ENCODE measurements around the gene FAXDC2.

FAXDC2 gene, protein sequence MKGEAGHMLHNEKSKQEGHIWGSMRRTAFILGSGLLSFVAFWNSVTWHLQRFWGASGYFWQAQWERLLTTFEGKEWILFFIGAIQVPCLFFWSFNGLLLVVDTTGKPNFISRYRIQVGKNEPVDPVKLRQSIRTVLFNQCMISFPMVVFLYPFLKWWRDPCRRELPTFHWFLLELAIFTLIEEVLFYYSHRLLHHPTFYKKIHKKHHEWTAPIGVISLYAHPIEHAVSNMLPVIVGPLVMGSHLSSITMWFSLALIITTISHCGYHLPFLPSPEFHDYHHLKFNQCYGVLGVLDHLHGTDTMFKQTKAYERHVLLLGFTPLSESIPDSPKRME

DNA sequence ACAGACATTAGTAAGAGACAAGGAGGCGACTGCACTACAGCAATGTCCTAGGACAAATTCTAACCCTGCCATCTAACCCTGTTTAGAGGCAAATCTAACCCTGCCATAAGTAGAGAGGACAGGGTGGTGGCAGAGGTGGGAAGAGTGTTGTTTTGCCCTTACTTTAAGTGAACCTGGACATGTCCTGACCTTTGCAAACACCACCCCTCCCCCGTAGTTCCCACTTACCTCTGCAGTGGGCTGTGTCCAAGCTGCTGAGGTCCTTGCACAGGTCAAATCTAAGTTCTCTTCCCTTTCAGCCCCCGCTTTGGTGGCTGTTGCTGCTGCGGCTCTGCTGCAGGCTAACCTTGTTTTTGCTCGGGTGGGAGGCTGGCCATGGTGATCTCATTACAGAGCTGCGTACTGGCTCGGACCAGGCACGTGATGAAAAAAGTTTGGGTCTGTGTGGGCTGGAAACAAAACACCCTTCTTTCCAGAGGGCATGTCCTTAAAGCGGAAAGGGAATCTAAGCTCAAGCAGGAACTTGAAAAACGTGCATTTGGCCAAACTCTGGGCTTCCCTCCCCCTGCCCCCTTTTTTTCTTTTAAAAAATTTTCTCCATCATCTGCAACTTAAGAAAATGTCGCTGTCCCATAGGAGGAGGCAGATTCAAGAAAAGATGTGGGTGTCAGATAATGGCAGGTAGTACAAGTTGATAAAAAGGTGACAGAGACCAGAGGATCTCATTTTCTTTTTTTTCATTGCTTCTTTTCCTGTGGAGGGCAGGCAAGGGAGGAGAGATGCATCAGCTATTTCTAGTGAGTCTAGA, at the start of gene FAXDC2:
FAXDC2 (minus strand) TSS at position 349 of the 808 bp plus-strand sequence. CDS start 12,425 bp downstream, outside the sequence.
- Histone ChIP-seq H3K4me1 (ENCODE audit: control insufficient read depth, insufficient read depth, low read length, unreplicated experiment) (peaks cover 14% of the 10 kb centered on the region), H2AFZ (ENCODE audit: low read length, unreplicated experiment) (peak within 1 kb of the TSS; percentile 82), H3K4me3 (ENCODE audit: low read depth, low read length) (peak within 1 kb of the TSS; percentile 74), H3K27ac (ENCODE audit: low read depth, low read length) (no peak within 1 kb of the TSS), H3K36me3 (ENCODE audit: insufficient read depth, low read length) (no peaks in the 10 kb centered on the region), H3K79me2 (ENCODE audit: control insufficient read depth, insufficient read depth, low read length, unreplicated experiment) (no peaks in the 10 kb centered on the region), H3K27me3 (ENCODE audit: insufficient read depth, low read length) (no peaks in the 10 kb centered on the region)

DNA sequence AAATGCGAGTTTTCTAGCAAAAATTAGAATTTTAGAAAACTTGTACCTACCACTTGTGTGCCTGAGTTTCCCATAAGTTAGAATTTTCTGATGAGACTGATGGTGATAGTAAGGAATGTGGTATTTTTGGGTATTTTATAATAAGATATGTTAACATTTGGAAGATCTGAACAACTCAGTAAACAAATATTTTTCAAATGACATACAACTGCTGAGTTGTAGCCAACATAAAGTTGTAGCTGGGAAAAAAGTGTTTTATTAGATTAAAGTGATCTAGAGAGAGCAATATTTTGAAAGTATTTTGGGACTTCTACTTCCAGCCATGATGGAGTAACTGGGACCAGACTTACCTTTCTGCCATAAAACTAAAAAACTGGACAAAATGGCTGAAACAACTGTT, 49.7 kb upstream of the FAXDC2 start:
- Histone ChIP-seq H3K27me3 (ENCODE audit: insufficient read depth, low read length) (no peaks in the 10 kb centered on the region), H3K27ac (ENCODE audit: low read depth, low read length) (no peak overlapping the region), H2AFZ (ENCODE audit: low read length, unreplicated experiment) (no peak overlapping the region), H3K36me3 (ENCODE audit: insufficient read depth, low read length) (peaks cover 22% of the 10 kb centered on the region), H3K4me3 (ENCODE audit: low read depth, low read length) (no peak overlapping the region), H3K4me1 (ENCODE audit: control insufficient read depth, insufficient read depth, low read length, unreplicated experiment) (no peaks in the 10 kb centered on the region), H3K79me2 (ENCODE audit: control insufficient read depth, insufficient read depth, low read length, unreplicated experiment) (no peaks in the 10 kb centered on the region)

DNA sequence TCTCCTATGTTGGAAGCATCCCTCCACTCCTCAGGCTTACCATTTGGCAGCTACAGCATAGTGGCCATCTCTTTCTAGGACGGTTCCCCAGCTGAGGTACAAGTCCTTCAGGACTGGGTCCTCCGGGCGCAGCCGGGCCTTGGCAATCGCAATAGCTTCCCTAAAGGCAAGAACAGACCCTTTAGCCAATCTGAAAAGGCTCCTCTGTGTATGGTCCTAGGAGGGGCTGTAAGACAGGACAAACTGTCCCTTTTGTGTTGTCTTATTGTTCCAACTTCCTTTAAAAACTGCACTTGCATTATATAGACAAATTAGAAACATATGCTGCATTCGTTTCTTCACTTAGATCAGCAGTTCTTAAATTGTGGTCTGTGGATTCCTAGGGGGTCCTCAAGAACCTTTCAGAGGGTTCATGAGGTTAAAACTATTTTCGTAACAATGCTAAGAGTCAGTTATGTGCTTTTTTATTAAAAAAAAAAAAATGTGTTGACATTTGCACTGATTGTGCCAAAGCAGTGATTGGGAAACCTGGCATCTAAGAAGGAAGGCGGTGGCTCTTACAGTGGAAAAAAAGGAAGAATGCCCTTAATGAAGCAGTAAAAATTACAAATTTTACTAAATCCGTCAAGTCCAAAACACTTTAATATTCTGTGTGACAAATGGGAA, 48.9 kb upstream of the FAXDC2 start:
- no peak overlapping the region for H3K4me3 ChIP-seq (ENCODE audit: low read depth, low read length)
- H3K4me1 ChIP-seq (ENCODE audit: control insufficient read depth, insufficient read depth, low read length, unreplicated experiment), result no peaks in the 10 kb centered on the region
- no peaks in the 10 kb centered on the region for H3K79me2 ChIP-seq (ENCODE audit: control insufficient read depth, insufficient read depth, low read length, unreplicated experiment)
- no peaks in the 10 kb centered on the region for H3K27me3 ChIP-seq (ENCODE audit: insufficient read depth, low read length)
- H3K27ac ChIP-seq (ENCODE audit: low read depth, low read length), result no peak overlapping the region
- H3K36me3 ChIP-seq (ENCODE audit: insufficient read depth, low read length), result peaks cover 22% of the 10 kb centered on the region
- no peak overlapping the region for H2AFZ ChIP-seq (ENCODE audit: low read length, unreplicated experiment)

DNA sequence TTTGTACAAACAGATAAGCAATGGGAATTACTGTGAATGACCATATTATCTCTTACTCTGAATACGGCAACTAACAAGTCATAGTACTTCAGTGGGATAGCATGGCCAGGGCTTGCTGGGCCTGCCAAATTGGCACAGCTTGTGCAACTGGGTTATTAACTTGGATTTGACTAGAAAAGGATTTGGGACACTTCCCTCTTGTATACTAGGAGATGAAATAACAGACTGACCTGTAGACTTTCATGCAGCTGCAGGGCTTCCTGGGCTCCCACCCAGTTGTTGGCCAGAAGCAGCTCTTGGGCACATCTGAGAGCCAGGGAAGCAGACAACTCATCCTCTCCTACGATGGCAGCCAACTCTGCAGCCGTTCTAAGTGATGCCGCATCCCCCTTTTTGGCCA, 47.8 kb upstream of the FAXDC2 start:
- Histone ChIP-seq H3K36me3 (ENCODE audit: insufficient read depth, low read length) (peaks cover 22% of the 10 kb centered on the region), H3K4me1 (ENCODE audit: control insufficient read depth, insufficient read depth, low read length, unreplicated experiment) (no peaks in the 10 kb centered on the region)

DNA sequence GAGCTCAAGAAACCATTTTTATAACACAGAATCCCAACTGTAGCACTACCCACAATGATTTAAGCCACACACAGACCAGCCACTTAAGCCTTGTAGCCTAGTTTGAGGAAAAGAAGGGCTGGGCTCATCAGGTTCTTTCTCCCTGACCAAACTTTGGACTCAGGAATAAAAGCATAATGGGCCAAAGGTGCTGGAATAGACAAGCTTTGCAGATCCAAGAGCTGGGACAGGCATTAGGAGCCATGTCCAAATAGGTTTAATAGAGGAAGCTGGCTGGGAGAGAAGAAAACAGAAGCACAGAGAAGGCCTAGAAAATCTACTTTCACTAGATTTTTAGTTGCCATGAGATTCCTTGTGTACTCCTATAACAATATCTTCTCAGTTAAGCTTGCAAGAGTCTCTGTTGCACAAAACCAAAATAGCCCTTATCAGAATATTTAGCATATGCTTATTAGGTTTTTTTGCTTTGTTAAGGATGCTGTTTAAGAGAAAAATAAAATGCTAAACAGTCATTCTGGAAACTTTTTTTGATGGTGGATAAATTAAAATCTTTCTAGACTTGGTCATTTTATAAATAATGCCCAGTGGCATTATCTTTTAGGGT, 46.3 kb upstream of the FAXDC2 start:
- Histone ChIP-seq H3K79me2 (ENCODE audit: control insufficient read depth, insufficient read depth, low read length, unreplicated experiment) (no peaks in the 10 kb centered on the region), H2AFZ (ENCODE audit: low read length, unreplicated experiment) (no peak overlapping the region), H3K36me3 (ENCODE audit: insufficient read depth, low read length) (peaks cover 19% of the 10 kb centered on the region), H3K27ac (ENCODE audit: low read depth, low read length) (no peak overlapping the region), H3K4me3 (ENCODE audit: low read depth, low read length) (no peak overlapping the region), H3K4me1 (ENCODE audit: control insufficient read depth, insufficient read depth, low read length, unreplicated experiment) (peaks cover 5% of the 10 kb centered on the region), H3K27me3 (ENCODE audit: insufficient read depth, low read length) (no peaks in the 10 kb centered on the region)

More for the DNA sequence above, 47.8 kb upstream of the FAXDC2 start:
- H3K4me3 ChIP-seq (ENCODE audit: low read depth, low read length), result no peak overlapping the region
- H3K79me2 ChIP-seq (ENCODE audit: control insufficient read depth, insufficient read depth, low read length, unreplicated experiment), result no peaks in the 10 kb centered on the region
- no peak overlapping the region for H3K27ac ChIP-seq (ENCODE audit: low read depth, low read length)
- H2AFZ ChIP-seq (ENCODE audit: low read length, unreplicated experiment), result no peak overlapping the region
- no peaks in the 10 kb centered on the region for H3K27me3 ChIP-seq (ENCODE audit: insufficient read depth, low read length)

DNA sequence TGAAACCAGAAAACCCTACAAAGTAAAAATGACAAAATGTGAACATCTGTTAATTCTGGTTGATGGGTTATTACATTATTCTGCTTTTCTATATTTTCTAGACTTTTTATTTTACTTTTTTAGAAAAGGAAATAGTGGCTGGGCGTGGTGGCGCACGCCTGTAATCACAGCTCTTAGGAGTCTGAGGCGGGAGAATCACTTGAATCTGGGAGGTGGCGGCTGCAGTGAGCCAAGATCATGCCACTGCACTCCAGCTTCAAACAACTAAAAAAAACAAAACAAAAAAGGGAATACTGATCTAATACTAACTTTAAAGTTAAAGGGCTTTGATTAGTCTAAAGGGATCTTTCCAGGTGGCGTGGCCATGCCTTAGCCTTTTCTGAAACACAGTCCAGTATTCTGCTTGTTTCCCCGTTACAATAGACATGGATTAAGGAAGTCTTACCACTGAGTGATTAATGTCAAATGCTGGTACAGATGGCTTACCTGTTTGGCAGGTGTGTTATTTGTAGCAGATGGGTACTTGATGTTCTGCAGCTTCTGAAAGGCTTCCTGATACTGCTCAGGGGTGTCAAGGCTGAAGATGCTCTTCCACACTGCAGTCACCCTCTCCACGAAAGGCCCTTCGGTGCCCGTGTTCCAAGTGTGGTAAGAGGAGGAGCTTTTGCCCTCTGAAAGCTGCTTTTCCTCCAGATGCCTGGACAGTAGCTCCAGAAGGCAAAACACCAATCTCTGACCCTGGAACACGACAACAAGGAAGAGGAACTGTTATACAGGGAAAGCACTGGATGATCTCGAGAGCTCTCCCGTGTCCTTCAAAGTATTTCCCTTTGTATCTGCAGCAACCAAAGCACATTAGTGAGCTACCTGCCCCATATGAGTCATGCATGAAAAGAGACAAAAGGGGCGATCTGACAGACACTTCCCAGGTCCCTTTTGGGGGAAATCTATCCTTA, 45.5 kb upstream of the FAXDC2 start:
- H3K27ac ChIP-seq (ENCODE audit: low read depth, low read length), result no peak overlapping the region
- peaks cover 24% of the 10 kb centered on the region for H3K36me3 ChIP-seq (ENCODE audit: insufficient read depth, low read length)
- no peak overlapping the region for H3K4me3 ChIP-seq (ENCODE audit: low read depth, low read length)
- no peak overlapping the region for H2AFZ ChIP-seq (ENCODE audit: low read length, unreplicated experiment)
- H3K4me1 ChIP-seq (ENCODE audit: control insufficient read depth, insufficient read depth, low read length, unreplicated experiment), result peaks cover 5% of the 10 kb centered on the region
- H3K79me2 ChIP-seq (ENCODE audit: control insufficient read depth, insufficient read depth, low read length, unreplicated experiment), result no peaks in the 10 kb centered on the region
- no peaks in the 10 kb centered on the region for H3K27me3 ChIP-seq (ENCODE audit: insufficient read depth, low read length)

DNA sequence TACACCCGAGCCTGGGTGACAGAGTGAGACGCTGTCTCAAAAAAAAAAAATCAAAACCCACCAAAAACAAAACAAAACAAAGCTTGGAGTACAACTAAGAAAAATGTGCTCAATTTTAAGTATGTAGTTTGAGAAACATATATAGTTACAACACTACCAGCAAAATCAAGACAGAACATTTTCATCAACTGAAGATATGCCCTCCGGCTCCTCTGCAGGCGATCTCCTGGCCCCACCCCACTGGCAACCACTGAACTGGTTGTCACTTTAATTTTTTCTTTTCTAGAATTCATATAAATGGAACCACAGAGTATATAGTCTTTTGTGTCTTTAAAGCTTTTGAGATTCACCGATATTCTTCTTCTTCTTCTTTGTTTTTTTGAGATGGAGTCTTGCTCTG, 43.0 kb upstream of the FAXDC2 start:
- Histone ChIP-seq H3K27ac (ENCODE audit: low read depth, low read length) (no peak overlapping the region), H3K79me2 (ENCODE audit: control insufficient read depth, insufficient read depth, low read length, unreplicated experiment) (no peaks in the 10 kb centered on the region), H3K4me3 (ENCODE audit: low read depth, low read length) (no peak overlapping the region), H3K4me1 (ENCODE audit: control insufficient read depth, insufficient read depth, low read length, unreplicated experiment) (peaks cover 5% of the 10 kb centered on the region), H3K27me3 (ENCODE audit: insufficient read depth, low read length) (no peaks in the 10 kb centered on the region), H2AFZ (ENCODE audit: low read length, unreplicated experiment) (no peak overlapping the region), H3K36me3 (ENCODE audit: insufficient read depth, low read length) (peaks cover 30% of the 10 kb centered on the region)

DNA sequence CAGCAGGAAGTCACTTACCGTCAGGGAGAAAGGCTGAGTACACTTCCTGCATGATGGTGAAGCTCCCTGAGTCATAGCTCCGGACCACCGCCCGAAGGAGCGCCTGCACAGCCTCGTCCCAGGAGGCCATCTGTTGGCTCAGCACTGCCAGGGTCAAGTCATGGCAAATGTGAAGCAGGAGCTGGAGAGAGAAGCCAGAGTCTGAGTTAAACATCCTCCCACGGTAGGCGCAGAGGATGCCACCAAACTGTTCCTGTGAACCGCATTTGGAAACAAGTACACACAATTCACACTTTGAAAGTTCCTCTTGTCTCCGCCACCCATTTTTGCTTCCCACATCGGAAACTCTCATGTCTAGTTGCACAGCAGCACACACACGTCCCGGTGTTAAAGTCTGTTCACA, 42.0 kb upstream of the FAXDC2 start:
- H3K79me2 ChIP-seq (ENCODE audit: control insufficient read depth, insufficient read depth, low read length, unreplicated experiment), result no peaks in the 10 kb centered on the region
- H3K36me3 ChIP-seq (ENCODE audit: insufficient read depth, low read length), result peaks cover 36% of the 10 kb centered on the region
- peaks cover 5% of the 10 kb centered on the region for H3K4me1 ChIP-seq (ENCODE audit: control insufficient read depth, insufficient read depth, low read length, unreplicated experiment)
- no peaks in the 10 kb centered on the region for H3K27me3 ChIP-seq (ENCODE audit: insufficient read depth, low read length)
- no peak overlapping the region for H3K27ac ChIP-seq (ENCODE audit: low read depth, low read length)
- H3K4me3 ChIP-seq (ENCODE audit: low read depth, low read length), result no peak overlapping the region
- no peak overlapping the region for H2AFZ ChIP-seq (ENCODE audit: low read length, unreplicated experiment)

DNA sequence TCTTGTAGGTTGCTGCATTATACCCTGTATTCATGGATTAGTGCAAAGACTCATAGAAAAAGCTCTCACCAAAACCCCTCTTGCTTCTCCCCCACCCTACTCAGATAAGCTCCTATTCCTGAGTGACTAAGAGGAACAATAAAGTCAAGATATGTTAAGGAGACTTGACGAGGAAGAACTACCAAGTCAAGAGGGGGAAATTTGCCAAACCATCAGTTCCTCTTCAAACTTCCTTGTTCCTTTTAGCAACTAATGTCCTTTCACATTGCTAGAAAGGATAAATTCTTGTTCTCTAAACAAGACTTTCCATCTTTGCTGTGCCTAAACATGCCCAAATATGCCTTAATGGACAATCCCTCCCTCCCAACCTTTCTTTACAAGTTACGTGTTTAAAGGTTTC, 35.0 kb upstream of the FAXDC2 start:
- Histone ChIP-seq H3K27ac (ENCODE audit: low read depth, low read length) (no peak overlapping the region), H3K79me2 (ENCODE audit: control insufficient read depth, insufficient read depth, low read length, unreplicated experiment) (no peaks in the 10 kb centered on the region), H2AFZ (ENCODE audit: low read length, unreplicated experiment) (no peak overlapping the region), H3K4me1 (ENCODE audit: control insufficient read depth, insufficient read depth, low read length, unreplicated experiment) (no peaks in the 10 kb centered on the region), H3K4me3 (ENCODE audit: low read depth, low read length) (no peak overlapping the region), H3K27me3 (ENCODE audit: insufficient read depth, low read length) (no peaks in the 10 kb centered on the region), H3K36me3 (ENCODE audit: insufficient read depth, low read length) (peaks cover 56% of the 10 kb centered on the region)

Data from ACC112 (cell line).